Gastroesophageal sphincter (tissue), 4 donors: ENCODE measurements around the gene SAA1. TPM values are rescaled to one million over a fixed set of nuclear protein-coding genes. Genes with fewer than 3 reads are reported as not detected.
"Not testable (repeated sequence)": the region's sequence is repeated elsewhere in the genome, so short reads cannot be mapped to it uniquely, and the experiment has no call there.

Source experiments
- ATAC-seq: fragments of 150-250 bp; one replicate; pipeline ENCODE4 v1.9.1; 2016; ENCODE audit warnings: mild to moderate bottlenecking, moderate library complexity
- H3K27ac ChIP-seq, 4 donors: fragments of 200-600 bp; sonication (generic) in 3 of 4; 1 replicate in 3 of 4; 2 replicates in 1 of 4; pipeline ENCODE4 v1.5.1; 2016 to 2019
- H3K27me3 ChIP-seq: fragments of 200-600 bp; sonication (generic); one replicate; pipeline ENCODE4 v1.5.1; 2019
- H3K36me3 ChIP-seq, 2 donors: fragments of 200-600 bp; sonication (generic); one replicate each; pipeline ENCODE4 v1.5.1; 2019; ENCODE audit warnings: control low read depth in 1 of 2
- H3K4me1 ChIP-seq, 3 donors: fragments of 200-600 bp; sonication (generic); 1 replicate in 2 of 3; 2 replicates in 1 of 3; pipeline ENCODE4 v1.5.1; 2016 to 2019; ENCODE audit warnings: control low read depth in 2 of 3
- H3K4me3 ChIP-seq, 2 donors: fragments of 200-600 bp; sonication (generic); one replicate each; pipeline ENCODE4 v1.5.1; 2019; ENCODE audit warnings: mild to moderate bottlenecking in 1 of 2, moderate library complexity in 1 of 2
- H3K9me3 ChIP-seq, 3 donors: fragments of 200-600 bp; sonication (generic); one replicate each; pipeline ENCODE4 v1.5.1; 2017 to 2019; ENCODE audit warnings: control low read depth in 2 of 3
- EP300 ChIP-seq: sonication (generic); formaldehyde crosslinking; IDR thresholded peaks from one replicate; pipeline ENCODE4 v1.6.1; 2017; ENCODE audit warnings: antibody characterized with exemption, mild to moderate bottlenecking
- POLR2A ChIP-seq, 2 donors: fragments of 450-650 bp; IDR thresholded peaks; one replicate each; pipeline ENCODE4 v1.6.1; 2017; ENCODE audit warnings: antibody characterized with exemption in 2 of 2, mild to moderate bottlenecking in 2 of 2, moderate library complexity in 1 of 2
- POLR2AphosphoS5 ChIP-seq: sonication (generic); formaldehyde crosslinking; IDR thresholded peaks from one replicate; pipeline ENCODE4 v1.6.1; 2017; ENCODE audit warnings: antibody characterized with exemption
- WGBS, 2 donors: methylation state at CpG; one replicate each; pipeline ENCODE4 v1.1.5; 2018; ENCODE audit warnings: low coverage in 1 of 2; 5-methylcytosine and 5-hydroxymethylcytosine counted together
- total RNA-seq, 4 donors: library from RNA; depleted of rRNA; stranded (reverse); fragments of >200 nt; gene quantifications; one replicate each; pipeline ENCODE4 v1.1.0, GENCODE V29; 2016
- TF ChIP-seq, protein P1 (sequence below), 4 experiments: fragments of 200-600 bp in 2 of 4; fragments of 450-650 bp in 2 of 4; sonication (generic) in 1 of 4; IDR thresholded peaks; one replicate each; pipeline ENCODE4 v1.5.1; 2017 to 2019; ENCODE audit warnings: antibody characterized with exemption in 4 of 4, mild to moderate bottlenecking in 2 of 4, moderate library complexity in 2 of 4

SAA1 gene
- total RNA-seq, 4 donors from 2014 or later = 3.6 to 71.7 (median 32.3) TPM; not detected in 1

DNA sequence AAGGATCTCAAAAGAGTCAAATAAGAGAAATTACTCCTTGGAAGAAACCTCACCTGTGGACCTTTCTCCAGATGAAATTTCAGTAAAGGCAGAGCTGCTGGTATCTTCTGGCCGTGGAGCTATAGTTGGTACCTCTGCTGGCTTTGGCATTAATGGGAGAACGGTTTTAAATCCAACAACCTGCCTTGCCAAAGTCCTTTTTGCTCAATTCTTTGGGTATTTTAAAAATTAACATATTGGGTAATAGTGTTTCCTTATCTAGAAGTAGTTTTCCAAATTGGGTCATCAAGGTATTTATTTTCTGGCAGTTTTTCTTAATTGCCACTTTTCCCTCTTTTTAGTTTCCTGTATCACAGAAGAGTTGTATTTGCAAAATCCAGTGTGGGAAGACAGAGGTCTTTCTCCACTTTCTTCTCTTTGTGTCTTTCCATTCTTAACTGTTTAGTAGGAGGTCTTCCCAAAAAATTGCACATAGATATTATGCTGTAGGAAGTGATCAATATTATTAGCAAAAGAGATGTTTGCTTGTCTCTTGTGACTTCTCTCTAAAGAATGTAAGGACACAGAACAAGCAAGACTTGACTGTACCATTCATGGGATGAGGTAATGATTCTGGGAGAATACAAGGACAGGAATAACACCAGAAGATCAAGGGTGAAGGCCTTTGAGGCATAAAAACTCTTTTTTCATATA, 29.3 kb upstream of the SAA1 start, which contains the start of gene SAA4:
SAA4 (minus strand) TSS at position 139 of the 693 bp plus-strand sequence. CDS start 876 bp downstream, outside the sequence.
- no peak within 1 kb of the TSS for H3K27ac ChIP-seq
- H3K4me1 ChIP-seq = no peaks in the 10 kb centered on the region
- no peak for TF ChIP-seq POLR2AphosphoS5
- no peak for TF ChIP-seq POLR2A (IDR thresholded peaks at IDR 0.05)
- TF ChIP-seq EP300 = no peak
- TF ChIP-seq, protein P1, sequence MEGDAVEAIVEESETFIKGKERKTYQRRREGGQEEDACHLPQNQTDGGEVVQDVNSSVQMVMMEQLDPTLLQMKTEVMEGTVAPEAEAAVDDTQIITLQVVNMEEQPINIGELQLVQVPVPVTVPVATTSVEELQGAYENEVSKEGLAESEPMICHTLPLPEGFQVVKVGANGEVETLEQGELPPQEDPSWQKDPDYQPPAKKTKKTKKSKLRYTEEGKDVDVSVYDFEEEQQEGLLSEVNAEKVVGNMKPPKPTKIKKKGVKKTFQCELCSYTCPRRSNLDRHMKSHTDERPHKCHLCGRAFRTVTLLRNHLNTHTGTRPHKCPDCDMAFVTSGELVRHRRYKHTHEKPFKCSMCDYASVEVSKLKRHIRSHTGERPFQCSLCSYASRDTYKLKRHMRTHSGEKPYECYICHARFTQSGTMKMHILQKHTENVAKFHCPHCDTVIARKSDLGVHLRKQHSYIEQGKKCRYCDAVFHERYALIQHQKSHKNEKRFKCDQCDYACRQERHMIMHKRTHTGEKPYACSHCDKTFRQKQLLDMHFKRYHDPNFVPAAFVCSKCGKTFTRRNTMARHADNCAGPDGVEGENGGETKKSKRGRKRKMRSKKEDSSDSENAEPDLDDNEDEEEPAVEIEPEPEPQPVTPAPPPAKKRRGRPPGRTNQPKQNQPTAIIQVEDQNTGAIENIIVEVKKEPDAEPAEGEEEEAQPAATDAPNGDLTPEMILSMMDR (IDR thresholded peaks at IDR 0.05) = no peak
- H3K27me3 ChIP-seq = no peaks in the 10 kb centered on the region
- no peaks in the 10 kb centered on the region for H3K36me3 ChIP-seq
- no peak for ATAC-seq
- no peak within 1 kb of the TSS for H3K4me3 ChIP-seq
- H3K9me3 ChIP-seq = no peaks in the 10 kb centered on the region
- WGBS, 2 donors = 68 to 75% methylated on average over 2 of the region's 2 CpGs

GRCh38 chr11:18239655-18240054, 26.4 kb upstream of the SAA1 start:
- no peaks in the 10 kb centered on the region for H3K36me3 ChIP-seq
- no peak for ATAC-seq
- no peak overlapping the region for H3K27ac ChIP-seq
- H3K27me3 ChIP-seq = no peaks in the 10 kb centered on the region
- TF ChIP-seq EP300 (no peak), POLR2AphosphoS5 (no peak)
- TF ChIP-seq, protein P1 (IDR thresholded peaks at IDR 0.05) = no peak
- 54 to 67% methylated on average over 1 of the region's 1 CpG for WGBS, 2 donors
- no peaks in the 10 kb centered on the region for H3K9me3 ChIP-seq
- H3K4me3 ChIP-seq = no peak overlapping the region
- no peaks in the 10 kb centered on the region for H3K4me1 ChIP-seq

GRCh38 chr11:18243783-18244362, 22.2 kb upstream of the SAA1 start:
- no peak overlapping the region for H3K4me3 ChIP-seq
- ATAC-seq = no peak
- H3K4me1 ChIP-seq = no peaks in the 10 kb centered on the region
- TF ChIP-seq, protein P1 (IDR thresholded peaks at IDR 0.05) = peak in 3 of 4 experiments; percentile 17 to 55 (median 18)
- TF ChIP-seq POLR2A (IDR thresholded peaks at IDR 0.05) = no peak
- H3K27ac ChIP-seq = no peak overlapping the region
- H3K9me3 ChIP-seq = no peaks in the 10 kb centered on the region
- H3K27me3 ChIP-seq = no peaks in the 10 kb centered on the region
- H3K36me3 ChIP-seq = no peaks in the 10 kb centered on the region
- 0% methylated on average over 1 of the region's 1 CpG; no CpG with 5 or more reads in 1 of the 2 donors for WGBS, 2 donors

DNA sequence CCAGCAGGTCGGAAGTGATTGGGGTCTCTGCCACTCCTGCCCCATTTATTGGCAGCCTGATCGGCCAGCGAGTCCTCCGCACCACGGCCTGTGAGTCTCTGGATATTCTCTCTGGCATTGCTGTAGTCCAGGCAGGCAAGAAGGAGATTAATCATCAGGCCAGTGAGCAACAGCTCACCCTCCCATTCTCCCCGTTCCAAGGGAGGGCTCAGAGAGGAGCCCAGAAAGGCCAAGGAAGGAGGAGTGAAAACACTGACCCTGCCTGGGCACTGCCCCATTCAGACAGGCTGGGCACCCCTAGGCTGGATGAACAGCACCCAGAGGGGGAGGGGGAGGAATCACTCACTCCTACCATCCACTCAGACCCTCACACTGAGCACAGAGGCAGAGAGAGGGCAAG, 20.7 kb upstream of the SAA1 start:
- TF ChIP-seq POLR2A (IDR thresholded peaks at IDR 0.05) = no peak
- TF ChIP-seq EP300 = no peak
- TF ChIP-seq POLR2AphosphoS5 = no peak
- TF ChIP-seq, protein P1 (IDR thresholded peaks at IDR 0.05) = no peak
- Histone ChIP-seq H3K27ac (no peak overlapping the region), H3K4me3 (no peak overlapping the region), H3K36me3 (no peaks in the 10 kb centered on the region), H3K27me3 (no peaks in the 10 kb centered on the region), H3K9me3 (no peaks in the 10 kb centered on the region), H3K4me1 (no peaks in the 10 kb centered on the region)
- ATAC-seq = no peak
- WGBS, 2 donors = 0 to 65% methylated on average over 1 to 5 of the region's 6 CpGs

DNA sequence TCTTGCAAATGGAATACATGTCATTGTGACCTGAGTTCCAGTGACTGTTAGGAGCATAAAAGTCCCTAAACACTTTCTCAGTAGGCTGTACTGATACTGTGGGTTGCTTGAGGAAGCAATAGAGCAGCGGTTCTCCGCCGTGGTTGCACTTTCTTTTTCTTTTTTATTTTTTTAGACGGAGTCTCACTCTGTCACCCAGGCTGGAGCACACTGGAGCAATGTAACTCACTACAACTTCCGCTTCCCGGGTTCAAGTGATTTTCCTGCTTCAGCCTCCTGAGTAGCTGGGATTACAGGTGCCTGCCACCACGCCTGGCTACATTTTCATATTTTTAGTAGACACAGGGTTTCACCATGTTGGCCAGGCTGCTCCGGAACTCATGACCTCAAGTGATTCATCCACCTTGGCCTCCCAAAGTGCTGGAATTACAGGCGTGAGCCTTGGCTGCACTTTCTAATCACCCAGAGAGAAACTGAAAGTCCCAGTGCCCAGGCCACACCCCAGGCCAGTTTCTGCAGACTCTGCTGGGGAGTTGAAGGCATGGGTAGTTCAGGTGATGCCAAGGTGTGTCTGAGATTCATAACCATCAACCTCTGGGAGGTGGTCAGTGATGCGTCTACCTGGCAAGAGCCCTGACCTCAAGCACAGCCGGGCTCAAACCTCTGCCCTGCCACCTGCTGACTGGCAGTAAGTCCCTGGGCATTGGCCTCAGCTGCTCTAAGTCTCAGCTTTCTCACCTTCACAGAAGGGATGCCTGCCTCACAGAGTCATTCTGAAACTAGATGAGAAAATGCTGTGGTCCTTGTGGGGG, 19.5 kb upstream of the SAA1 start:
- not testable (repeated sequence) for H3K27ac ChIP-seq, H3K4me1 ChIP-seq, H3K9me3 ChIP-seq, H3K27me3 ChIP-seq, H3K36me3 ChIP-seq, H3K4me3 ChIP-seq, ATAC-seq
- WGBS, 2 donors = 78 to 81% methylated on average over 7 to 8 of the region's 11 CpGs

DNA sequence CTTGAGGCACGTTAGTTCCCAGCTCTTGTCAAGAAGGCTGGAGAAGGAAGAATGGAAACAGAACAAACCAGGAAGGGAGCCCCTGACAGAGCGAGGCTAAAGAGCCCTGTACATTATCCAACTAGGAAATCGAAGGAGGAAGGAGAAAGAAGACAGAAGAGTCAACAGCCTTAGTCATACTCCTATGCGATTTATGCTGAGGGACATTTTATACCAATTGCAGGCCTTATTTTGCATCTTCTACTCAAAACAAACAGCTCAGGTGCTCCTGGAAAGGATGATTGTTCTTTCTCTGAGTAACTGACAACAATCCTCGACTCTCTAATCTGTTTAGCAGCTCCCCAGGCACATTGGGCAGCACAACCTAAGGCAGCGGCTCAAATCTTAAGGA, 18.9 kb upstream of the SAA1 start:
- H3K27me3 ChIP-seq, H3K4me3 ChIP-seq, H3K9me3 ChIP-seq, H3K27ac ChIP-seq, ATAC-seq, H3K4me1 ChIP-seq, H3K36me3 ChIP-seq: not testable (repeated sequence)
- WGBS, 2 donors = 75 to 86% methylated on average over 1 to 2 of the region's 6 CpGs
